PC-3 (cell line): ENCODE results near the gene TGFB1I1.

Source experiments
- EZH2 ChIP-seq: fragments of 300-600 bp; sonication (generic); IDR thresholded peaks from one replicate; pipeline ENCODE4 v1.6.1; 2017; ENCODE audit warnings: antibody characterized with exemption, mild to moderate bottlenecking, low read length; ENCODE audit not compliant: unreplicated experiment
- EZH2phosphoT487 ChIP-seq: fragments of 300-600 bp; sonication (generic); IDR thresholded peaks from 2 replicates; pipeline ENCODE4 v1.6.1; 2018; ENCODE audit warnings: mild to moderate bottlenecking, antibody characterized with exemption, low read length, borderline replicate concordance
- TF ChIP-seq, protein P1 (sequence below): fragments of 300-600 bp; sonication (generic); conservative IDR thresholded peaks from 2 replicates; pipeline ENCODE4 v1.5.1; 2017; ENCODE audit warnings: antibody characterized with exemption, low read depth, mild to moderate bottlenecking, low read length

DNA sequence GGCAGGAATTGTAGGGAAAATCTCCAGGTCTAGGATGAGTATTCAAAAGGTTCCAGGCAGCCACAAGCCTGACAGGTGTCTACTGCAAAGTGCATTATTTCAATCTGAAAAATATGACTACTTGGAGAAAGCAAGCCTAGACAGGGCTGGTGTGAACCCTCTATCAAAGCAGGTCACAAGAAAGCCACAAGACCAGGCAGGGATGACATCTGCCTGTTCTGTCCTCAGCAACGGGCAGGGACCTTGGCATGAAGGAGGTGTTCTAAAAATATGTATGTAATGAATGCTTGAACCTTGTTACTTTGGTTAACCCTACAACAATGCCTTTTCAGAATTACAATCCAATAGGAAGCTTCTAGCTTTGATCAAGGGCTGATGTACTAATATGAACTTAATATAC is 42.6 kb upstream of the TGFB1I1 start:
- TF ChIP-seq, protein P1, sequence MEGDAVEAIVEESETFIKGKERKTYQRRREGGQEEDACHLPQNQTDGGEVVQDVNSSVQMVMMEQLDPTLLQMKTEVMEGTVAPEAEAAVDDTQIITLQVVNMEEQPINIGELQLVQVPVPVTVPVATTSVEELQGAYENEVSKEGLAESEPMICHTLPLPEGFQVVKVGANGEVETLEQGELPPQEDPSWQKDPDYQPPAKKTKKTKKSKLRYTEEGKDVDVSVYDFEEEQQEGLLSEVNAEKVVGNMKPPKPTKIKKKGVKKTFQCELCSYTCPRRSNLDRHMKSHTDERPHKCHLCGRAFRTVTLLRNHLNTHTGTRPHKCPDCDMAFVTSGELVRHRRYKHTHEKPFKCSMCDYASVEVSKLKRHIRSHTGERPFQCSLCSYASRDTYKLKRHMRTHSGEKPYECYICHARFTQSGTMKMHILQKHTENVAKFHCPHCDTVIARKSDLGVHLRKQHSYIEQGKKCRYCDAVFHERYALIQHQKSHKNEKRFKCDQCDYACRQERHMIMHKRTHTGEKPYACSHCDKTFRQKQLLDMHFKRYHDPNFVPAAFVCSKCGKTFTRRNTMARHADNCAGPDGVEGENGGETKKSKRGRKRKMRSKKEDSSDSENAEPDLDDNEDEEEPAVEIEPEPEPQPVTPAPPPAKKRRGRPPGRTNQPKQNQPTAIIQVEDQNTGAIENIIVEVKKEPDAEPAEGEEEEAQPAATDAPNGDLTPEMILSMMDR: no peak
- TF ChIP-seq EZH2 (no peak), EZH2phosphoT487 (no peak)
